ENCODE measurements around the gene HDHD2. TPM values are rescaled to one million over a fixed set of nuclear protein-coding genes. Genes with fewer than 3 reads are reported as not detected.

Gene HDHD2
- total and polyA plus RNA-seq, 10 donors = 19.7 to 39.6 (median 30.2) TPM

GRCh38 chr18:47087676-47088075 is 62.6 kb downstream of the HDHD2 start:
- no peaks in the 10 kb centered on the region for H3K36me3 ChIP-seq
- H3K27me3 ChIP-seq (replicated peaks in 1 of 7) = no peaks in the 10 kb centered on the region
- DNase-seq = no peak
- H3K9me3 ChIP-seq = no peaks in the 10 kb centered on the region
- H3K4me3 ChIP-seq = no peak overlapping the region
- no peak for TF ChIP-seq CTCF (IDR thresholded peaks at IDR 0.05 in 8 of 11, conservative IDR thresholded peaks at IDR 0.05 in 3 of 11)
- TF ChIP-seq POLR2A (IDR thresholded peaks at IDR 0.05) = no peak
- TF ChIP-seq POLR2AphosphoS5 (IDR thresholded peaks at IDR 0.05) = no peak
- no peak overlapping the region for H3K27ac ChIP-seq
- intact Hi-C loops (cut with DNase I; ENCODE audit: low total_unique reads) = no loop called here
- WGBS, 5 donors = 90 to 96% (median 94%) methylated on average over 5 of the region's 5 CpGs
- H3K4me1 ChIP-seq = no peaks in the 10 kb centered on the region

GRCh38 chr18:47081578-47081977 is 68.7 kb downstream of the HDHD2 start:
- 77 to 86% (median 82%) methylated on average over 2 of the region's 2 CpGs for WGBS, 5 donors
- Histone ChIP-seq H3K36me3 (no peaks in the 10 kb centered on the region), H3K9me3 (no peaks in the 10 kb centered on the region), H3K4me3 (no peak overlapping the region), H3K27me3 (replicated peaks in 1 of 7) (no peaks in the 10 kb centered on the region), H3K4me1 (no peaks in the 10 kb centered on the region), H3K27ac (no peak overlapping the region)
- DNase-seq = no peak
- TF ChIP-seq POLR2AphosphoS5 (IDR thresholded peaks at IDR 0.05) = no peak
- no peak for TF ChIP-seq POLR2A (IDR thresholded peaks at IDR 0.05)
- no peak for TF ChIP-seq CTCF (IDR thresholded peaks at IDR 0.05 in 8 of 11, conservative IDR thresholded peaks at IDR 0.05 in 3 of 11)
- intact Hi-C loops (cut with DNase I; ENCODE audit: low total_unique reads) = no loop called here

GRCh38 chr18:47080872-47081271 is 69.4 kb downstream of the HDHD2 start:
- 87 to 98% (median 89%) methylated on average over 2 of the region's 2 CpGs for WGBS, 5 donors
- intact Hi-C loops (cut with DNase I; ENCODE audit: low total_unique reads) = no loop called here
- H3K4me1 ChIP-seq = no peaks in the 10 kb centered on the region

GRCh38 chr18:47077111-47077510 is 73.2 kb downstream of the HDHD2 start:
- Histone ChIP-seq H3K36me3 (no peaks in the 10 kb centered on the region), H3K27me3 (replicated peaks in 1 of 7) (no peaks in the 10 kb centered on the region), H3K27ac (no peak overlapping the region), H3K9me3 (no peaks in the 10 kb centered on the region), H3K4me3 (no peak overlapping the region), H3K4me1 (no peaks in the 10 kb centered on the region)
- DNase-seq = no peak
- TF ChIP-seq POLR2A (IDR thresholded peaks at IDR 0.05) = no peak
- TF ChIP-seq POLR2AphosphoS5 (IDR thresholded peaks at IDR 0.05) = no peak
- no peak for TF ChIP-seq CTCF (IDR thresholded peaks at IDR 0.05 in 8 of 11, conservative IDR thresholded peaks at IDR 0.05 in 3 of 11)
- intact Hi-C loops (cut with DNase I; ENCODE audit: low total_unique reads) = no loop called here
- 91 to 95% (median 94%) methylated on average over 7 of the region's 7 CpGs for WGBS, 5 donors

More at GRCh38 chr18:47080872-47081271, 69.4 kb downstream of the HDHD2 start:
- TF ChIP-seq POLR2A (IDR thresholded peaks at IDR 0.05) (no peak), CTCF (IDR thresholded peaks at IDR 0.05 in 8 of 11, conservative IDR thresholded peaks at IDR 0.05 in 3 of 11) (no peak), POLR2AphosphoS5 (IDR thresholded peaks at IDR 0.05) (no peak)
- DNase-seq = no peak
- Histone ChIP-seq H3K4me3 (no peak overlapping the region), H3K27ac (no peak overlapping the region), H3K36me3 (no peaks in the 10 kb centered on the region), H3K9me3 (no peaks in the 10 kb centered on the region), H3K27me3 (replicated peaks in 1 of 7) (no peaks in the 10 kb centered on the region)

Measured in spleen (tissue), 11 donors.